GM18526 (cell line): ENCODE results near the gene PLXDC1.

Experiments used
- POLR2A ChIP-seq: IDR thresholded peaks from 3 replicates; pipeline ENCODE4 v1.6.1; 2011; ENCODE audit not compliant: insufficient read length; ENCODE audit errors: extremely low read depth

Gene PLXDC1

GRCh38 chr17:39151150-39151942 is at the start of gene PLXDC1:
Gene PLXDC1 (minus strand): TSS chr17:39151637. CDS start chr17:39151437, 200 bp downstream.
- no peak for TF ChIP-seq POLR2A

GRCh38 chr17:39200957-39201510 is 49.6 kb upstream of the PLXDC1 start:
- no peak for TF ChIP-seq POLR2A

GRCh38 chr17:39200070-39200879 is 48.8 kb upstream of the PLXDC1 start, which contains the start of gene RPL19:
Gene RPL19 (plus strand): TSS chr17:39200283. CDS start chr17:39200345, 62 bp downstream.
- peak; percentile 97 for TF ChIP-seq POLR2A

GRCh38 chr17:39199820-39200069 is 48.3 kb upstream of the PLXDC1 start:
- no peak for TF ChIP-seq POLR2A

GRCh38 chr17:39198186-39198566 is 46.7 kb upstream of the PLXDC1 start:
- TF ChIP-seq POLR2A, result no peak

- peak; percentile 63 for TF ChIP-seq POLR2A
Observed at GRCh38 chr17:39197380-39198185, 46.1 kb upstream of the PLXDC1 start, which contains the start of gene CACNB1. Gene CACNB1 (minus strand): TSS chr17:39197669. CDS start chr17:39197495, 174 bp downstream.

GRCh38 chr17:39196808-39197291 is 45.4 kb upstream of the PLXDC1 start:
- no peak for TF ChIP-seq POLR2A

GRCh38 chr17:39196241-39196807 is 44.9 kb upstream of the PLXDC1 start:
- TF ChIP-seq POLR2A, result no peak

- TF ChIP-seq POLR2A, result no peak
Observed at GRCh38 chr17:39195568-39196160, 44.2 kb upstream of the PLXDC1 start.

GRCh38 chr17:39194985-39195524 is 43.6 kb upstream of the PLXDC1 start:
- TF ChIP-seq POLR2A, result no peak

- TF ChIP-seq POLR2A, result no peak
Observed at GRCh38 chr17:39194089-39194984, 42.9 kb upstream of the PLXDC1 start.

GRCh38 chr17:39193346-39193745 is 41.9 kb upstream of the PLXDC1 start:
- no peak for TF ChIP-seq POLR2A

GRCh38 chr17:39192901-39193300 is 41.5 kb upstream of the PLXDC1 start:
- TF ChIP-seq POLR2A, result no peak
